Erythroblast (primary cell): ENCODE results near the gene DQX1.

Experiments used
- GATA1 ChIP-seq: IDR thresholded peaks from 2 replicates; pipeline ENCODE4 v1.6.1; 2011; ENCODE audit warnings: low read depth, mild to moderate bottlenecking, control low read depth, low read length, moderate library complexity
- POLR2A ChIP-seq: IDR thresholded peaks from 2 replicates; pipeline ENCODE4 v1.6.1; 2011; ENCODE audit warnings: mild to moderate bottlenecking, low read length

- TF ChIP-seq POLR2A: no peak
- TF ChIP-seq GATA1: no peak
Observed at GRCh38 chr2:74573747-74574562, 47.9 kb upstream of the DQX1 start.
